HG03139 (cell line): ENCODE measurements around the gene HDAC8.

ENCODE experiments used
- ATAC-seq: cut with Tn5 transposase; IDR thresholded peaks from one replicate; pipeline ENCODE4 v1.9.1; 2021; ENCODE audit not compliant: unreplicated experiment

The HDAC8 gene

DNA sequence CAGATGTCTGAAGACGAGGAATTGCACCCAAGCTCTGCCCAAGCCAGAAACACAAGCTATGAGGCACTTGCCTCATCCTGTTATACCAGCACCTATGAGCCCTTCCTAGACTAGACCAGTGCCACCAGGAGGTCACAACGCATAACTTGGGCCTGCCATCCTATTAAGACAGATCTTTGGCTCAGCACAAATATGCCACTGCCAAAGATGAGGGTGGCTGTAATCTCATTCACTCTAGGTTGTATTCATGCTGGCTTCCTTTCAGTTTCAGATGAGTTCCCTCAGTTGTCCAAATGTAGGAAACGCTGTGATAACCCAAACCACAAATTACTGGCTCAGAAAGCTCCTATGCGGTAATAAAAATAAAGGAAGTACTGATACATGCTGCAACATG is 190.4 kb downstream of the HDAC8 start:
- ATAC-seq, result no peak

GRCh38 chrX:72381439-72382201 is 191.0 kb downstream of the HDAC8 start:
- ATAC-seq, result no peak

GRCh38 chrX:72376124-72376523 is 196.5 kb downstream of the HDAC8 start:
- no peak for ATAC-seq

DNA sequence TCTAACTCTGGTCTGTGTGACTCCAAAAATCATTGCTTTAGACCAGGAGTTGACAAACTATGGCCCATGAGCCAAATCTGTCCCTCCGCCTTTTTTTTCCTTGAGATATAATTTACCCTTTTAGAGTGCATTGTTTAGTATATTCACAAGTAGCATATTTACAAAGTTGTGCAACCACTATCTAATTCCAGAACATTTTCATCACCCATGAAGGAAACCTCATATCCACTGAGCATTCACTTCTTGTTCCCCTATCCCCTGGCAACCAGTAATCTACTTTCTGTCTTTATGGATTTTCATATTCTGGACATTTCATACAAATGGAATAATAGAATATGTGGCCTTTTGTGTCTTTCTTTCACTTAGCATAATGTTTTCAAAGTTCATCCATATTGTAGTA is 199.5 kb downstream of the HDAC8 start:
- ATAC-seq, result no peak

DNA sequence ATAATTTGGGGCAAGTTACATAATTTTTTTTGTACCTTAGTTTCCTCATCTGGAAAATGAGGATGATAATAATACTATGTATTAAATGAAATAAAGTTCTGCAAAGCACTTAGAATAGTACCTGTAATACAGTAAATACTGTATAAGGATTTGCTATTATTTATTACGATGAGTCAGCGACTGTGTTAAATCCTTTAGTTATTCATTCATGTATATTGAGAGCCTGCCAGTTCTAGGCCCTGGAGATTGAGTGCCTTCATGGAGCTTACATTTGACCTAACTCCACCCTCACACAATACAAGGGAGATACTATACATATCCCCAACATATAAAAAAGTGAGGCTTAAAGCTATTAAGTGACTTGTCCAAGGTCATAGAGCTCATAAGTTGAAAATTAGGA is 199.9 kb downstream of the HDAC8 start:
- no peak for ATAC-seq

DNA sequence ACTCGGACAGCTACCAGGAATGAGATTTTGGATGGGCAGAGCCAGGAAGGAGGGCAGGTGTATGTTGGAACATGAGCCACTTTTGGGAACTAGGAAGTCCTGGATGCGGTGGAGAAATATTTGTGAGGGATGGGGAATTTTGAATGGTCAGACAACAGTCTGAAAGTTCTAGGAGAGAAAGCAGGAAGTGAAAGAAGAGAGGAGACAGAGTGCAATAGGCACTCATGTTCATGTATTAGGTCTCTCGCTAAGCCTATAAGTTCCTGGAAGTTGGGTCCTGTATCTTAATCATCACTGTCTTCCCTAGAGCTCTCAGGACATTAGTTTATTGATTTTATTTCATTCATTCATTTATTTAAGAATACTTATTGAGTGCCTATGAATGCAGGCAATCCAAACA is 201.2 kb downstream of the HDAC8 start:
- ATAC-seq, result no peak

- no peak for ATAC-seq
Measured at GRCh38 chrX:72368796-72369195, 203.8 kb downstream of the HDAC8 start.

DNA sequence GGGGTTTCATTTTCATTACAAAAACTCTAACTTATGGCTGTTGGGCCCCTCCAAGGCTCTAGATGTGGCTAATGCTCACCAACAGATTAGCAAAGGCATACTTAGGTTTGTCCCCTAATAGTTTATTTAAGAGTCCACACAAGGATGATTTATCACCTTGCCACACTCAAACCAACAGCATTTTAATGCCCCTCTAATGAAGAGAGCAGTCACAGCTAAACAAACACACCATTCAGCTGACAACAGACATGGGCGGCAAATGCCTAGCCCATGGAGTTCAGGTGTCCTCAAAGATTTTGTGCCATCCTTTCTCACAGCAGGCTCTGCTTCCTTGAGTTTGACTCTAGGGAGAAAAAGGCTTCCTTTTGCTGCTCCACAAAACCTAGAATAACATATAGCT is 205.1 kb downstream of the HDAC8 start:
- no peak for ATAC-seq

- ATAC-seq, result no peak
Measured at GRCh38 chrX:72366701-72367454, 205.8 kb downstream of the HDAC8 start.

DNA sequence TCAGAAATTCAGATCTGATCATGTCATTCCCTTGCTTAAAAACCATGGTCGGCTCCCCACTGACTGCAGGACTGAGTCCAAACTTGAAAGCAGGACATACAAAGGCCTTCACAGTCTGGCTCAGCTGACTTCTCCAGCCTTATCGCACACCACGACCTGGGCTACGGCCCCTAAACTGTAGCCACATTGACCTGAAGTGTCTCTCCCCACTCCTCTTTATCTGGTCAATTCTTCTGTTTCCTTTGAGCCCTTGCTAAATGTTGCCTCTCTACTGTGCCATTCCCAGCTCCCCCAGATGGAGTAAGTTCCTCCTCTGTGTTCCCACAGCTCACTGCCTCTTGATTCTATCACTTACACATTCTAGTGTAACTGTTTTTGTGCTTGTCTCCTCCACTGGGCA is 206.5 kb downstream of the HDAC8 start:
- ATAC-seq, result no peak

DNA sequence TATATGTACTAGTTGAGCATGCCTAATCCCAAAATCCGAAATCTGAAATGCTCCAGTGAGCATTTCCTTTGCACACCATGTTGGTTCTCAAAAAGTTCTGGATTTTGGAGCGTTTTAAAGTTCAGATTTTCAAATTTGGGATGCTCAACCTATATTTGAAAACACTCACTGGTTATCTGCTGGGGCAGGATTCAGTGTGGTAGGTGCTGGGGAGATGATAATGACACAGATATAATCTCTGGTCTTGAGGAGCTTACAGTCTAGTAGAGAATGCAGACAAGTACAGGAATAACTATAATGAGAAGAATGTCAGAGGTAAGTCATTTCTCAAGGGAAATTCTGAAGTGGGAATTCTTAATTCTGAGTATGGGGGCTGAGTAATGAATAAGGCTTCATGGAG is 207.5 kb downstream of the HDAC8 start:
- ATAC-seq, result no peak

GRCh38 chrX:72360326-72360725 is 212.3 kb downstream of the HDAC8 start:
- ATAC-seq, result no peak

DNA sequence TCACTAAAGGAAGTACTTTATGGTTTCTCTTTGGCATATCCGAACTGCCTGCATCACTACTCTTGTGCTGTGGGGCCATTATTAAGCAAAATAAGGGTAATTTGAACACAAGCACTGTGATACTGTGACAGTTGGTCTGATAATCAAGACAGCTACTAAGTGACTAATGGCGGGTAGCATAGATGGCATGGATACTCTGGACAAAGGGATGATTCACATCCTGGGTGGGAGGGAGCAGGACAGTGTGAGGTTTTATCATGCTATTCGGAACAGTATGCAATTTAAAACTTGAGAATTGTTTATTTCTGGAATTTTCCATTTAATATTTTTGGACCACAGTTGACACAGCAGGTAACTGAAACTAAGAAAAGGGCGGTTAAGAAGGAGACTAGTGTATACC is 214.3 kb downstream of the HDAC8 start:
- ATAC-seq, result no peak

DNA sequence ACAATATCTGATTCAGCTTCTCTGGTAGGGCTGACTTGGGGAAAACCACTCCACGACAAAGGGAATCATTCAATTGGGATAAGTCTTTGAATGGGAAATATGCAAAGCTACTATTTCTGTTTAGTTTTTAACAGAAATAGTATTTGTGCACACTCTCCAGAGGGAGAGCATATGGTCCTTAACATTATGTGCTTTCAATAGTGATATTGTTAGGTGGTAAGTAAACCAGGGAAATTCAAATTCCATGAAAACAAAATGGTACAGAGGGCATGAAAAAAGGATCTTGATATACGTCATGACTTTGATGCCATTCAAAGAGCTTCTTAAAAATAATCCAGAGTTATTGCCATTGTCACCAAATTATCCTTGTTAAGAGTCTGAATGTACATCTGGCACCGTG is 219.9 kb downstream of the HDAC8 start:
- no peak for ATAC-seq

DNA sequence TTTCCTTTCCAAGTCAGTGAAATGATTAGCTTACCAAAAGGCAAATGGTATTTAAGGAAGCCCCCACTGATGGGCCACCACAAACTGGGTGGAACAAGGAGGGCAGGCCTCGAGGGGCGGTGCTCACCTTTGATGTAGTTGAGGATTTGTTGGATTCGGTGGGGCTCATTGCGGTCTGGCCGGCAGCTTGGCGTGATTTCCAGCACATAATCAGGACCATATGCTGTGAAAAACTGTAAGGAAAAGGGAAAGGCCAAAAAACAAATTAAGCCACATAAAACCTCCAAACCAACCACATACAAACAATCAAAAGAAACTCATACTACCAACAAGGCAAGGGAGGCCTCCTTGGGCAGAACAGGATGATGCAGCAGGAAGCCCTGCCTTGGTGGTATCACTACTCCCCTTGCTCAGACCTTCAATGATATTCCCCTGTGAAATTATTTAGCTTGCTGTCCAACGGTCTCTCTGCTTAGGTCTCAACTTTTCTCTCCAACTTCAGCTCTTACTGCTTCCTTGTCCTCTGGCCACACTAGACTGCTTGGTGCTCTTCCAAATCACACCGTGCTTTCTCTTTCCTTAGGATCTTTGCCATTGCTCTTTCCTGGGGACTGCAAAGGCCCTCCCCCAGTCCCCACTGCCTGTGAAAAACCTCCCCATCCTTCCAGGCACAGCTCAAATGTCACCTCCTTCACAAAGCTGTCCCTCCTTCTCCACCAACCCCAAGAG is 220.9 kb downstream of the HDAC8 start:
- ATAC-seq, result no peak

GRCh38 chrX:72349190-72349589 is 223.5 kb downstream of the HDAC8 start:
- ATAC-seq, result peak; percentile 52

DNA sequence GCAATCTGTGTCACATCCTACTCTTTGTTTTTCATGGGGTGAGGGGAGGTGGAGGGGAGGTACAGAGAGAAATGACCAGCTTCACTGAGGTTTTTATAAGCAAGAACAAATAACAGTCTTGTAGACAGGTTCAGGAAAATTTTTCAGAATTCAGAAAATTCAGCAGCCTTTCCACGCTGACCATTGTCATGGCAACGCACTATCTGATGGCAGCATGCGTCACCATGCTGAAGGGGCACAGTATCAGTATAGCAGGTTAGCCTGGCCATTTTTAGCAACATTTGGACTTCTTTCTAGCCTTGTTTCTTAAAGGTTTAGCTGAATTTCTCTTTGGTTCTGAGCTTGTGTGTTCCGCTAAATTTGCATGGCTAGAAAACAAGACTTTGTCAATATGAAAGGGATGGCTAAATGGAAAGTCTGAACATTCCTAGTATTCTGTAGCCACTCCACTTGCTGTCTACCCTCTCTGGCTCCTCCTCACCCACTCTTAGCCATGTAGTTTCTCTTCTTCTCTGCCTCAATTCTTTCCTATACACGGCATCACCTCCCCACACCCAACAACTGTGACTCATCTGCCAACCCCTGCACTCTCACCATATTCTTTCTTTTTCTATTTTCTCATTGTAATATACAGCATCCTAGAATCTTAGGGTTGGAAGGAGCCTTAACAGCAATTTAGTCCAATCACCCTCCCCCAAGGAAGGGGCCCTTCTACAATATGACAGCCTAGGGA is 224.2 kb downstream of the HDAC8 start:
- ATAC-seq, result no peak

DNA sequence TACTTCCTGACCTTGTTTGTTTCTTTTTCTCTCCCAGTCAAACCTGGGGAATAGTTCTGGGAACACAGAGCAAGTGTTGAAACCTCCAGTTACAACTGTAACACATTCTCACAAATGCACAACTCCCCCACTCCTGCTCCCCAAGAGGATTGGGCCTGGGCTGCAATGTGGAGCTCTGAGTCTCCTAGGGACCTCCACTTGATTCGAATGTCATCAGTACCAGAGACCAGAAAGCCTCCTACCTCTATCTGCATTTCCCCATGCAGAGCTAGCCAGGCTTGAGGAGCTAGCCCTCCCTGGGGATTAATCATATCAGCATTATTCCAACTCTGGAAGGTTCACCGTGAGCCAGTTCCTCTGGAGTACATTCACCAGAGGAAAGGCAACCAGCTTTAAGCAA is 225.3 kb downstream of the HDAC8 start:
- no peak for ATAC-seq

DNA sequence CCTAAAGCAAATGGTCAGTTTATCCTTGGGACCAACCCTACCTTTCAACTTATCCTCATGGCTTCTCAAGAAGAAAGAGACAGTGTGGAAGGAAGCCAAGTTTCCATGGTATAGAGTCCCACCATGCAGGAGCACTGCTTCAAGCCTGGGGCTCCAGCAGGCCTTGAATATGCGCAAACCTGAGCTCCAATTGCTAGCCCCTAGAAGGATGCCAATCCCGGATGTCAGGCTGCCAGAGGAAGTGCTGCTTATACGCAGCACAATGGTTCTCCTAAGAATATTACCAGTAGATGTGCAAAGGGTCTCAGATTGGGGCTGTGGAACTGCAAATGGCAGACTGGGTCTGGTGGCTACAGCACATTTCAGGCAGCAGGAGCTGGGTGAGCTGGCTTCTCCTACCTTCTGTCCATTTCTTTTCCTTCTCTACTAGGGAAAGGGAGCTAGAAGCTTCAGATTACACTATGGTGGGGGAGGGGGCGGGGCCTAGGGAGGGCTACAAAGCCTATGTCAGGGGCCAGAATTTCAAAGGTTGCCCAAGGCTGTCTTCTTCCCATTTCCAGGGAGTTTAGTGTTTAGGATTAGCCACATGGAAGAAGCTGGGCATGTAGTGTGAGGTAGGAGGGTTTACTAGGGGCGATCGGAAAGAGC is 226.2 kb downstream of the HDAC8 start:
- ATAC-seq, result no peak

- no peak for ATAC-seq
Measured at GRCh38 chrX:72340626-72341025, 232.0 kb downstream of the HDAC8 start.

DNA sequence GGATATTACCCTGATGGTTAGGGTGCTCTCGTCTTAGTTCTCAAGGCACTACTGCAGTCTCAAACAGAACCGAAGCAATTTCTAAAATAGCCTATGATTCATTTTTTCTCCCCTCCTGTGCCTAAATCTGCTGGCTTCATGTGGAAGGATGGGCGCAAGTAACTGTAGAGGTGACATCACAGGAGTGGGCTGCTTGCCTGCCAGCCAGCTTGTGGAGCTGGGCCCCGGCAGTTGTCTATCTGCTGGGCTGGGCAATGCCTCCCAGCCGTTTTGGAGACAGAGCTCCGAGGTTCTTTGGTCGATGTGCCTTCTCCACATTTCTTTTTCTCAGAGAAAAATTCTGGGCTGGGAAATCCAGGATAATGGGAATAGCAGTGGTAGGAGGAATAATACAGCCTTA is 232.6 kb downstream of the HDAC8 start:
- ATAC-seq, result no peak
